Measurements from ENCODE around the gene PIGU.

DNA sequence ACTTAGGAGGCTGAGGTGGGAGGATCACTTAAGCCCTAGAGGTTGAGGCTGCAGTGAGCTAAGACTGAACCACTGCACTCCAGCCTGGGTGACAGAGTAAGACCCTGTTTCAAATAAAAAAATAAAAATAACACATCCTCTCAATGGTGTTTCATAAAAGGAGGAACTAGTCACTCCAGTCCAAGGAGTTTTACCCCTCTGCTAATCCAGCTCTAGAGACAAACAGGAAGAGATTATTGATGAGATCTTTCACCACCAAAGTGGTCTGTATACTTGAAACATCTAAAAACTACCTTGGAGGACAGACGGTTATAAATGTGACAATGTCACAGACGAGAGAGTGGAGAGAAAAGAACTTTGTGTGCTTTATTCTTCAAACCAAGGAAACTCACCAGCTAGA is 58.2 kb downstream of the PIGU start:
- TF ChIP-seq, protein P1, sequence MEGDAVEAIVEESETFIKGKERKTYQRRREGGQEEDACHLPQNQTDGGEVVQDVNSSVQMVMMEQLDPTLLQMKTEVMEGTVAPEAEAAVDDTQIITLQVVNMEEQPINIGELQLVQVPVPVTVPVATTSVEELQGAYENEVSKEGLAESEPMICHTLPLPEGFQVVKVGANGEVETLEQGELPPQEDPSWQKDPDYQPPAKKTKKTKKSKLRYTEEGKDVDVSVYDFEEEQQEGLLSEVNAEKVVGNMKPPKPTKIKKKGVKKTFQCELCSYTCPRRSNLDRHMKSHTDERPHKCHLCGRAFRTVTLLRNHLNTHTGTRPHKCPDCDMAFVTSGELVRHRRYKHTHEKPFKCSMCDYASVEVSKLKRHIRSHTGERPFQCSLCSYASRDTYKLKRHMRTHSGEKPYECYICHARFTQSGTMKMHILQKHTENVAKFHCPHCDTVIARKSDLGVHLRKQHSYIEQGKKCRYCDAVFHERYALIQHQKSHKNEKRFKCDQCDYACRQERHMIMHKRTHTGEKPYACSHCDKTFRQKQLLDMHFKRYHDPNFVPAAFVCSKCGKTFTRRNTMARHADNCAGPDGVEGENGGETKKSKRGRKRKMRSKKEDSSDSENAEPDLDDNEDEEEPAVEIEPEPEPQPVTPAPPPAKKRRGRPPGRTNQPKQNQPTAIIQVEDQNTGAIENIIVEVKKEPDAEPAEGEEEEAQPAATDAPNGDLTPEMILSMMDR (IDR thresholded peaks at IDR 0.05), result no peak
- TF ChIP-seq POLR2A (IDR thresholded peaks at IDR 0.05), result no peak

Data from heart left ventricle (tissue), 13 donors.